Neural cell (in vitro differentiated cells): ENCODE measurements around the gene ARID1B. TPM values are rescaled to one million over a fixed set of nuclear protein-coding genes. Genes with fewer than 3 reads are reported as not detected.

Experiments
- H2AFZ ChIP-seq: fragments of 200-600, 300-800 bp; sonication (generic), shearing (Covaris generic); 2 replicates; pipeline ENCODE4 v1.6.0; 2014; ENCODE audit warnings: low read depth, mild to moderate bottlenecking, antibody characterized with exemption, low read length, moderate library complexity
- H3F3A ChIP-seq: fragments of 200-600 bp; shearing (Covaris generic); 2 replicates; pipeline ENCODE4 v1.6.1; 2016; ENCODE audit warnings: mild to moderate bottlenecking, moderate library complexity, mixed read lengths, antibody characterized with exemption, low read length; ENCODE audit not compliant: insufficient read depth, poor library complexity, severe bottlenecking
- H3K27ac ChIP-seq: fragments of 200-600, 300-800 bp; sonication (generic), shearing (Covaris generic); 2 replicates; pipeline ENCODE4 v1.5.1; 2014; ENCODE audit warnings: mild to moderate bottlenecking, low read length, moderate library complexity
- H3K27me3 ChIP-seq: fragments of 300-800, 200-600 bp; sonication (generic), shearing (Covaris generic); 2 replicates; pipeline ENCODE4 v1.6.0; 2014; ENCODE audit warnings: mild to moderate bottlenecking, low read depth, low read length, moderate library complexity; ENCODE audit not compliant: insufficient read depth
- H3K36me3 ChIP-seq: fragments of 300-800, 200-600 bp; sonication (generic), shearing (Covaris generic); 2 replicates; pipeline ENCODE4 v1.5.1; 2014; ENCODE audit warnings: mild to moderate bottlenecking, antibody characterized with exemption, low read length, moderate library complexity; ENCODE audit not compliant: insufficient read depth
- H3K4me2 ChIP-seq: fragments of 300-800, 200-600 bp; sonication (generic), shearing (Covaris generic); 2 replicates; pipeline ENCODE4 v1.6.0; 2014; ENCODE audit warnings: mild to moderate bottlenecking, low read length
- H3K4me3 ChIP-seq: fragments of 300-800, 200-600 bp; sonication (generic), shearing (Covaris generic); 2 replicates; pipeline ENCODE4 v1.5.1; 2014; ENCODE audit warnings: mild to moderate bottlenecking, low read length, moderate library complexity
- H3K79me2 ChIP-seq: fragments of 200-600 bp; shearing (Covaris generic); replicated peaks from 2 replicates; pipeline ENCODE4 v1.6.0; 2014; ENCODE audit warnings: mild to moderate bottlenecking, low read length, moderate library complexity; ENCODE audit not compliant: insufficient read depth
- H3K9ac ChIP-seq: fragments of 300-800, 200-600 bp; sonication (generic), shearing (Covaris generic); 2 replicates; pipeline ENCODE4 v1.6.1; 2016; ENCODE audit warnings: mild to moderate bottlenecking, low read length, mixed read lengths
- H3K9me2 ChIP-seq: fragments of 200-600 bp; shearing (Covaris generic); 2 replicates; pipeline ENCODE4 v1.6.1; 2016; ENCODE audit warnings: mild to moderate bottlenecking, low read length, mixed read lengths; ENCODE audit not compliant: insufficient read depth
- H3K9me3 ChIP-seq: fragments of 200-600, 300-800 bp; sonication (generic), shearing (Covaris generic); 2 replicates; pipeline ENCODE4 v1.6.1; 2016; ENCODE audit warnings: mild to moderate bottlenecking, mixed run types, low read length, moderate library complexity, mixed read lengths
- H4K20me1 ChIP-seq: fragments of 200-600 bp; shearing (Covaris generic); 2 replicates; pipeline ENCODE4 v1.6.1; 2016; ENCODE audit warnings: mild to moderate bottlenecking, mixed run types; ENCODE audit not compliant: insufficient read depth
- CTCF ChIP-seq: fragments of 450-650 bp; IDR thresholded peaks from 2 replicates; pipeline ENCODE4 v1.5.1; 2014; ENCODE audit warnings: antibody characterized with exemption, mild to moderate bottlenecking, moderate library complexity; ENCODE audit not compliant: poor library complexity, severe bottlenecking
- EP300 ChIP-seq: fragments of 450-650 bp; conservative IDR thresholded peaks from 2 replicates; pipeline ENCODE4 v1.6.1; 2014; ENCODE audit warnings: antibody characterized with exemption, mild to moderate bottlenecking, moderate library complexity; ENCODE audit not compliant: poor library complexity, severe bottlenecking
- EZH2 ChIP-seq: fragments of 200-600, 300-800 bp; shearing (Covaris generic), sonication (generic); IDR thresholded peaks from 2 replicates; pipeline ENCODE4 v1.6.1; 2014; ENCODE audit warnings: antibody characterized with exemption, low read length, borderline replicate concordance, mild to moderate bottlenecking; ENCODE audit not compliant: insufficient read depth, poor library complexity, severe bottlenecking
- MXI1 ChIP-seq: fragments of 450-650 bp; conservative IDR thresholded peaks from 2 replicates; pipeline ENCODE4 v1.6.1; 2014; ENCODE audit warnings: antibody characterized with exemption, mild to moderate bottlenecking; ENCODE audit not compliant: poor library complexity, severe bottlenecking
- POLR2AphosphoS5 ChIP-seq: IDR thresholded peaks from 2 replicates; pipeline ENCODE4 v1.6.1; 2012
- RAD21 ChIP-seq: fragments of 450-650 bp; conservative IDR thresholded peaks from 2 replicates; pipeline ENCODE4 v1.6.1; 2014; ENCODE audit warnings: antibody characterized with exemption, mild to moderate bottlenecking, moderate library complexity
- REST ChIP-seq: IDR thresholded peaks from 2 replicates; pipeline ENCODE4 v1.6.1; 2012; ENCODE audit warnings: borderline replicate concordance
- SMC3 ChIP-seq: fragments of 450-650 bp; conservative IDR thresholded peaks from 2 replicates; pipeline ENCODE4 v1.6.1; 2014; ENCODE audit warnings: antibody characterized with exemption, mild to moderate bottlenecking, moderate library complexity; ENCODE audit not compliant: poor library complexity
- TAF1 ChIP-seq: IDR thresholded peaks from 2 replicates; pipeline ENCODE4 v1.6.1; 2012; ENCODE audit warnings: low read depth
- polyA plus RNA-seq: library from polyadenylated mRNA; depleted of rRNA; stranded (reverse); fragments of >200 nt; gene quantifications from 2 replicates; pipeline ENCODE4 v1.2.3, GENCODE V29; 2014

ARID1B gene
- polyA plus RNA-seq, 1 donor from 2014 or later, result 35.0 TPM

- Histone ChIP-seq H3K4me3 (no peak overlapping the region), H3K79me2 (peaks cover 44% of the 10 kb centered on the region), H3K9ac (no peak overlapping the region), H3K27me3 (no peaks in the 10 kb centered on the region), H3K36me3 (no peaks in the 10 kb centered on the region), H3K27ac (no peak overlapping the region), H3F3A (no peaks in the 10 kb centered on the region), H3K9me3 (no peaks in the 10 kb centered on the region), H3K9me2 (no peaks in the 10 kb centered on the region), H4K20me1 (no peaks in the 10 kb centered on the region), H2AFZ (no peak overlapping the region), H3K4me2 (no peak overlapping the region)
- TF ChIP-seq EZH2 (no peak), TAF1 (no peak), RAD21 (no peak), POLR2AphosphoS5 (no peak), CTCF (no peak), EP300 (no peak), SMC3 (no peak), MXI1 (no peak), REST (no peak)
These were observed 63.0 kb downstream of the ARID1B start for GRCh38 chr6:156840136-156840535.

GRCh38 chr6:156840606-156841005 lies 63.4 kb downstream of the ARID1B start:
- H3K27me3 ChIP-seq, result no peaks in the 10 kb centered on the region
- peaks cover 44% of the 10 kb centered on the region for H3K79me2 ChIP-seq
- no peak overlapping the region for H3K4me3 ChIP-seq
- H3K4me2 ChIP-seq, result no peak overlapping the region
- no peak overlapping the region for H3K9ac ChIP-seq
- H2AFZ ChIP-seq, result no peak overlapping the region
- H3K36me3 ChIP-seq, result no peaks in the 10 kb centered on the region
- H3F3A ChIP-seq, result no peaks in the 10 kb centered on the region
- no peaks in the 10 kb centered on the region for H3K9me3 ChIP-seq
- no peak for TF ChIP-seq RAD21
- no peak for TF ChIP-seq POLR2AphosphoS5
- no peak for TF ChIP-seq SMC3
- TF ChIP-seq TAF1, result no peak
- no peaks in the 10 kb centered on the region for H3K9me2 ChIP-seq
- H4K20me1 ChIP-seq, result no peaks in the 10 kb centered on the region
- H3K27ac ChIP-seq, result no peak overlapping the region

GRCh38 chr6:156841508-156841907 lies 64.3 kb downstream of the ARID1B start:
- no peaks in the 10 kb centered on the region for H3K36me3 ChIP-seq
- no peak overlapping the region for H3K4me2 ChIP-seq
- no peaks in the 10 kb centered on the region for H4K20me1 ChIP-seq
- no peak overlapping the region for H3K4me3 ChIP-seq
- H3K9ac ChIP-seq, result no peak overlapping the region
- no peaks in the 10 kb centered on the region for H3F3A ChIP-seq
- no peaks in the 10 kb centered on the region for H3K27me3 ChIP-seq
- H2AFZ ChIP-seq, result no peak overlapping the region
- TF ChIP-seq POLR2AphosphoS5 (no peak), EP300 (no peak), RAD21 (no peak), EZH2 (no peak), MXI1 (no peak), TAF1 (no peak), CTCF (no peak), SMC3 (no peak), REST (no peak)
- H3K27ac ChIP-seq, result no peak overlapping the region
- no peaks in the 10 kb centered on the region for H3K9me3 ChIP-seq
- H3K79me2 ChIP-seq, result peaks cover 46% of the 10 kb centered on the region
- H3K9me2 ChIP-seq, result no peaks in the 10 kb centered on the region
